ENCODE measurements around the gene PM20D2.

Gene PM20D2

DNA sequence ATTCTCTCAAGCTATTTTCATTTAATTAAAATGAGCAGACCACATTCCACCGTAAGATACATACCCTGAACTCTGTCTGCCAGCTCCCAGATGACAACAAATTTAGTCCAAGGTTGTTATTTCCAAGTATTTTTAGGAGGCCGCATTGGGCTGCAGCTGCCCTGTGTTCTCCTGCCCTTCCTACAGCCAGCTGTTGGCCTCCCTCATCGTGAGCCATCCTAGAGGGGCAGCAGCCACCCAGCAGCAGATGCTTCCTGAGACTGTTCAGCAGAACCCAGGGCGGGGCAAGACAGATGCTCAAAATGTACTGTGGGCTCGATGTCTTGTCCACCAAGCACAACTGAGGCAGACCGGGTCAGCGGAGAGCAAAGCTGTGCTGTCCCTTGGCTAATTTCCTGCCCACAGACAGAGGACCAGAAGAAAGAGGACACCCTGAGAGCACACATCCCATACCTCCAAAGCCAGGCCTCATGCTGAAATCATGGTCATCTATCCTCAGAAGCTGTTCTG lies 54.9 kb downstream of the PM20D2 start:
- Histone ChIP-seq H3K79me2 (ENCODE audit: control insufficient read depth, insufficient read depth, low read length, poor library complexity) (no peaks in the 10 kb centered on the region), H4K12ac (ENCODE audit: low read depth, low read length) (no peak overlapping the region), H3K27ac (ENCODE audit: low read depth, low read length) (no peak overlapping the region), H3K14ac (ENCODE audit: low read length) (no peak overlapping the region), H2BK5ac (ENCODE audit: low read depth, low read length, poor library complexity) (no peak overlapping the region), H3K4me2 (ENCODE audit: low read length) (no peak overlapping the region), H3K4me3 (ENCODE audit: low read depth, low read length) (no peak overlapping the region), H2BK120ac (ENCODE audit: insufficient read depth, low read length, poor library complexity) (no peak overlapping the region), H3K36me3 (ENCODE audit: control insufficient read depth in 1 of 2, insufficient read depth in 2 of 2, low read length in 2 of 2) (no peaks in the 10 kb centered on the region), H3K4me1 (ENCODE audit: control insufficient read depth in 1 of 2, insufficient read depth in 2 of 2, low read length in 2 of 2) (no peaks in the 10 kb centered on the region), H4K8ac (ENCODE audit: low read depth, low read length) (no peak overlapping the region), H3K9ac (ENCODE audit: low read length) (no peak overlapping the region), H3K79me1 (ENCODE audit: low read length) (no peaks in the 10 kb centered on the region), H3K27me3 (ENCODE audit: insufficient read depth, low read length) (no peaks in the 10 kb centered on the region), H3K9me3 (ENCODE audit: insufficient read depth, low read depth, low read length) (peaks cover 1% of the 10 kb centered on the region), H3K4ac (ENCODE audit: low read depth, low read length) (no peak overlapping the region), H2AFZ (ENCODE audit: insufficient read depth, low read length, poor library complexity) (no peak overlapping the region), H3K18ac (ENCODE audit: low read length) (no peak overlapping the region), H2AK5ac (ENCODE audit: low read length) (no peak overlapping the region), H3K23ac (ENCODE audit: low read length) (no peak overlapping the region), H4K91ac (ENCODE audit: low read depth, low read length) (no peak overlapping the region), H2BK12ac (ENCODE audit: low read length) (no peak overlapping the region)
- no peak for DNase-seq
- WGBS (ENCODE audit: extremely low coverage, insufficient coverage, insufficient read length): no CpG with 5 or more reads among the region's 7 CpGs

DNA sequence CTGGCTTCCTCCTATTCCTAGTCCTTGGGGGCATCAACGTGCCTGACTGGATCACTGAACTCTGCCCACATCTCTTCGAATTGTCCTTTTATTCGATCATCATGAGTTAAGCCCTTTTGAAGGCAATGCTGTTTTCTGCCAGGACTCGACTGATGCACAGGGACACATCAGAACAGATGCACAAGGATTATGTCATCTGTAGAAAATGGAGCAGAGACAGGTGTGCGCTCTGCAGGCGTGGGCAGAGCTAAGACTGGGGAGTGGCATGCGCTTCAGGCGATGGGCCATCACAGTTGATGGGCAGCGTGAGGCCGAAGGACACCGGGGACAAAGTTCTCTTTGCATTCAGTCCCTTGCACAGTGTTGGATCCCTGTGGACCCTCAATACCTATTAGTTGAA lies 58.2 kb downstream of the PM20D2 start:
- Histone ChIP-seq H3K27ac (ENCODE audit: low read depth, low read length) (no peak overlapping the region), H2AFZ (ENCODE audit: insufficient read depth, low read length, poor library complexity) (no peak overlapping the region), H4K12ac (ENCODE audit: low read depth, low read length) (no peak overlapping the region), H3K36me3 (ENCODE audit: control insufficient read depth in 1 of 2, insufficient read depth in 2 of 2, low read length in 2 of 2) (no peaks in the 10 kb centered on the region), H2AK5ac (ENCODE audit: low read length) (no peak overlapping the region), H3K4me2 (ENCODE audit: low read length) (no peak overlapping the region), H4K91ac (ENCODE audit: low read depth, low read length) (no peak overlapping the region), H4K8ac (ENCODE audit: low read depth, low read length) (no peak overlapping the region), H3K9ac (ENCODE audit: low read length) (no peak overlapping the region), H3K14ac (ENCODE audit: low read length) (no peak overlapping the region), H2BK12ac (ENCODE audit: low read length) (no peak overlapping the region), H2BK5ac (ENCODE audit: low read depth, low read length, poor library complexity) (no peak overlapping the region), H3K79me2 (ENCODE audit: control insufficient read depth, insufficient read depth, low read length, poor library complexity) (no peaks in the 10 kb centered on the region), H3K79me1 (ENCODE audit: low read length) (no peaks in the 10 kb centered on the region), H3K4me1 (ENCODE audit: control insufficient read depth in 1 of 2, insufficient read depth in 2 of 2, low read length in 2 of 2) (no peaks in the 10 kb centered on the region), H2BK120ac (ENCODE audit: insufficient read depth, low read length, poor library complexity) (no peak overlapping the region), H3K27me3 (ENCODE audit: insufficient read depth, low read length) (no peaks in the 10 kb centered on the region), H3K4me3 (ENCODE audit: low read depth, low read length) (no peak overlapping the region), H3K18ac (ENCODE audit: low read length) (no peak overlapping the region), H3K4ac (ENCODE audit: low read depth, low read length) (no peak overlapping the region), H3K23ac (ENCODE audit: low read length) (no peak overlapping the region), H3K9me3 (ENCODE audit: insufficient read depth, low read depth, low read length) (peaks cover 1% of the 10 kb centered on the region)
- WGBS (ENCODE audit: extremely low coverage, insufficient coverage, insufficient read length): no CpG with 5 or more reads among the region's 11 CpGs
- DNase-seq: peak in 1 of 2 donors; percentile 46

DNA sequence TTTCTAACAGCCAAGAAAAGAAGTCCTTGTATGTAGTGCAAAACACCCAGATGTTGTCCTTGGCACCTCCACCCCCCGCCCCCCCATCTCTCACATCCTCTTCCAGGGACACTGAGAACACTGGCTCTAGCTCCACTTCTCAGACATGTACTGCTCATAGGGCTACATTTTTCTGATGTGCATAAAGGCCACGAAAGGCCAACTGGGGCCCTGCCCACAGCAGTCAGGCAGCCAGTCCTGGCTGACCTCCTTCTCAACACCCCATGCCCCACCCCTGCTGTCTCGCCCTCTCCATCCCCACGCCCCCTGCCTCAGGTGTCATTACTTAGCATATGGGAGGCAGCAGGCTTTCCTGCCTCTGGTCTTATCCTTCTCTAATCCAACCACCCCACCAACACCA lies 60.0 kb downstream of the PM20D2 start:
- Histone ChIP-seq H3K36me3 (ENCODE audit: control insufficient read depth in 1 of 2, insufficient read depth in 2 of 2, low read length in 2 of 2) (no peaks in the 10 kb centered on the region), H2AFZ (ENCODE audit: insufficient read depth, low read length, poor library complexity) (no peak overlapping the region), H3K27me3 (ENCODE audit: insufficient read depth, low read length) (no peaks in the 10 kb centered on the region), H3K27ac (ENCODE audit: low read depth, low read length) (no peak overlapping the region), H3K14ac (ENCODE audit: low read length) (no peak overlapping the region), H3K4me2 (ENCODE audit: low read length) (no peak overlapping the region), H4K91ac (ENCODE audit: low read depth, low read length) (no peak overlapping the region), H3K23ac (ENCODE audit: low read length) (no peak overlapping the region), H3K4me1 (ENCODE audit: control insufficient read depth in 1 of 2, insufficient read depth in 2 of 2, low read length in 2 of 2) (no peaks in the 10 kb centered on the region), H4K8ac (ENCODE audit: low read depth, low read length) (no peak overlapping the region), H3K79me1 (ENCODE audit: low read length) (no peaks in the 10 kb centered on the region), H2BK5ac (ENCODE audit: low read depth, low read length, poor library complexity) (no peak overlapping the region), H3K79me2 (ENCODE audit: control insufficient read depth, insufficient read depth, low read length, poor library complexity) (no peaks in the 10 kb centered on the region), H3K4ac (ENCODE audit: low read depth, low read length) (no peak overlapping the region), H3K9me3 (ENCODE audit: insufficient read depth, low read depth, low read length) (peaks cover 1% of the 10 kb centered on the region), H3K4me3 (ENCODE audit: low read depth, low read length) (no peak overlapping the region), H2BK12ac (ENCODE audit: low read length) (no peak overlapping the region), H3K9ac (ENCODE audit: low read length) (no peak overlapping the region), H4K12ac (ENCODE audit: low read depth, low read length) (no peak overlapping the region), H3K18ac (ENCODE audit: low read length) (no peak overlapping the region), H2AK5ac (ENCODE audit: low read length) (no peak overlapping the region), H2BK120ac (ENCODE audit: insufficient read depth, low read length, poor library complexity) (no peak overlapping the region)
- peak in 1 of 2 donors; percentile 2 for DNase-seq
- no CpG with 5 or more reads among the region's 4 CpGs for WGBS (ENCODE audit: extremely low coverage, insufficient coverage, insufficient read length)

DNA sequence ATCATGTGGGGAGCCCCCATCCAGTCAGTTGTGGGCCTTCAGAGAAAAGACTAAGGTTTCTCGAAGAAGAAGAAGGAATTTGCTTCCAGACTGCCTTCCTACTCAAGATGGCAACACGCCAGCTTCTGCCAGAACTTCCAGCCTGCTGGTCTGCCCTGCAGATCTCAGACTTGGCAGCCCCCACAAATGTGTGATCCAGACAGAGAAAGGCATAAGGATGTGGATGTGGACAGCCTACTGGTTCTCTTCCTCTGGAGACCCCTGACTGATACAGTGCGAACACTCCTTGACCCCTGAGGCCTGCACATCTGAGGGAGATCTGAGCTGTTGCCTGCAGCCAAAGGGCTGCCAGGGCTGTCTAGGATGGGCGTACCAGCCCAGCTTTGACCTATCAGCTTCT lies 62.7 kb downstream of the PM20D2 start:
- no peak overlapping the region for H4K91ac ChIP-seq (ENCODE audit: low read depth, low read length)
- H2BK120ac ChIP-seq (ENCODE audit: insufficient read depth, low read length, poor library complexity): no peak overlapping the region
- no peak overlapping the region for H2AK5ac ChIP-seq (ENCODE audit: low read length)
- H3K4me3 ChIP-seq (ENCODE audit: low read depth, low read length): no peak overlapping the region
- H2BK5ac ChIP-seq (ENCODE audit: low read depth, low read length, poor library complexity): no peak overlapping the region
- no peak overlapping the region for H3K4ac ChIP-seq (ENCODE audit: low read depth, low read length)
- no peak overlapping the region for H3K14ac ChIP-seq (ENCODE audit: low read length)
- no peak overlapping the region for H2BK12ac ChIP-seq (ENCODE audit: low read length)
- no peaks in the 10 kb centered on the region for H3K27me3 ChIP-seq (ENCODE audit: insufficient read depth, low read length)
- WGBS (ENCODE audit: extremely low coverage, insufficient coverage, insufficient read length): no CpG with 5 or more reads among the region's 4 CpGs
- H4K8ac ChIP-seq (ENCODE audit: low read depth, low read length): no peak overlapping the region
- DNase-seq: no peak
- H2AFZ ChIP-seq (ENCODE audit: insufficient read depth, low read length, poor library complexity): no peak overlapping the region
- H3K36me3 ChIP-seq (ENCODE audit: control insufficient read depth in 1 of 2, insufficient read depth in 2 of 2, low read length in 2 of 2): no peaks in the 10 kb centered on the region
- H4K12ac ChIP-seq (ENCODE audit: low read depth, low read length): no peak overlapping the region
- no peak overlapping the region for H3K27ac ChIP-seq (ENCODE audit: low read depth, low read length)
- H3K4me1 ChIP-seq (ENCODE audit: control insufficient read depth in 1 of 2, insufficient read depth in 2 of 2, low read length in 2 of 2): no peaks in the 10 kb centered on the region
- H3K18ac ChIP-seq (ENCODE audit: low read length): no peak overlapping the region
- no peaks in the 10 kb centered on the region for H3K9me3 ChIP-seq (ENCODE audit: insufficient read depth, low read depth, low read length)
- H3K79me2 ChIP-seq (ENCODE audit: control insufficient read depth, insufficient read depth, low read length, poor library complexity): no peaks in the 10 kb centered on the region
- H3K9ac ChIP-seq (ENCODE audit: low read length): no peak overlapping the region
- H3K4me2 ChIP-seq (ENCODE audit: low read length): no peak overlapping the region
- no peak overlapping the region for H3K23ac ChIP-seq (ENCODE audit: low read length)
- no peaks in the 10 kb centered on the region for H3K79me1 ChIP-seq (ENCODE audit: low read length)
